Hematopoietic multipotent progenitor cell treated with erythropoietin and hydrocortisone succinate and interleukin-3 and kit ligand, for 6 days (in vitro differentiated cells): ENCODE data around the gene IGSF23.
"Not testable (repeated sequence)": the region's sequence is repeated elsewhere in the genome, so short reads cannot be mapped to it uniquely, and the experiment has no call there.

Experiments used
- DNase-seq: peaks from one replicate; pipeline ENCODE4 v3.0.0-alpha.2; 2015

IGSF23 gene

DNA sequence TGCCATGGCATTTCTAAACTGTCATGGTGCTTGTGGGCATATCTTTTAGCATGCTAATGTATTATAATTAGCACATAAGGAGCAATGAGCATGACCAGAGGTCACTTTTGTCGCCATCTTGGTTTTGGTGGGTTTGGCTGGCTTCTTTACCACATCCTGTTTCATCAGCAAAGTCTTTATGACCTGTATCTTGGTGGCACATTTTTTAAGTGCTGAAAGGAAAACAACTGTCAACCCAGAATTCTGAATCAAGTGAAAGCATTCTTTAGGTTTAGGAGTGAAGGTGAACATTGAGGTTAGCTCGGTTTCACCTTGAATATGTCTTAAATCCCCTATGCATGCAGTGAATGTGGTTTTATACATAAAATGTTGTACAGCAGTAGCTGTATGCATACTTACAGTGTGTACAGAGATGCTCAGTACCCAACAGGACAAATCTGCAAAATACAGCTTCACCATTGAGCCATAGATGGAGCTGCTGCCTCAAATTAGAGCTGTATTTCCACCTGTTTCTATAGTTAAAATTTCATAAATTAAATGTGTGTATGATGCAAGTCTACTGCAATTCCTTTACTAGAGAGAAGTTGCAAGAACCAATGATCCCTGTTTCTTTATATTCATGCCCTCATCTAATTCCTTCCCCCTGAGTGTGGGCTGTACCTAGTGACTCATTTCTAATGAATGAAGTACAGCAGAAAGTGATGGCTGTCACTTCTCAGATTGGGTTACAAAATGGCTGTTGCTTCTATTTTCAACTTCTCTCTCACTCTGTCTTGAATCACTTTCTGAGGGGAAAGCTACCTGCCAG lies 25.2 kb upstream of the IGSF23 start:
- peak; percentile 67 for DNase-seq

DNA sequence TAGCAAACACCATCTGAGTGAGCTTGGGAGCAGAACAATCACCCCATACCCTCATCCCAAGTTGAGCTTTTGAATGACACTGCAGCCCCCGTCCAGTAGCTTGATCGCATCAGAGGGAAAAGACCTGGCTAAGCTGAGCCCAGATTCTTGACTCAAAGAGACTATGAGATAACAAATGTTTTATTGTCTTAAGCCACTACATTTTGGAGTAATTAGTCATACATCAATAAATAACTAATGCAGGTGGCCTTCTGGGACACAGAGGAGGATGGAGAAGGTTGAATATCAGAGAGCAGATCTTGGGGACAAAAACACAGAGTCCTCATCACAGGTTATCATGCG lies 24.6 kb upstream of the IGSF23 start:
- no peak for DNase-seq

DNA sequence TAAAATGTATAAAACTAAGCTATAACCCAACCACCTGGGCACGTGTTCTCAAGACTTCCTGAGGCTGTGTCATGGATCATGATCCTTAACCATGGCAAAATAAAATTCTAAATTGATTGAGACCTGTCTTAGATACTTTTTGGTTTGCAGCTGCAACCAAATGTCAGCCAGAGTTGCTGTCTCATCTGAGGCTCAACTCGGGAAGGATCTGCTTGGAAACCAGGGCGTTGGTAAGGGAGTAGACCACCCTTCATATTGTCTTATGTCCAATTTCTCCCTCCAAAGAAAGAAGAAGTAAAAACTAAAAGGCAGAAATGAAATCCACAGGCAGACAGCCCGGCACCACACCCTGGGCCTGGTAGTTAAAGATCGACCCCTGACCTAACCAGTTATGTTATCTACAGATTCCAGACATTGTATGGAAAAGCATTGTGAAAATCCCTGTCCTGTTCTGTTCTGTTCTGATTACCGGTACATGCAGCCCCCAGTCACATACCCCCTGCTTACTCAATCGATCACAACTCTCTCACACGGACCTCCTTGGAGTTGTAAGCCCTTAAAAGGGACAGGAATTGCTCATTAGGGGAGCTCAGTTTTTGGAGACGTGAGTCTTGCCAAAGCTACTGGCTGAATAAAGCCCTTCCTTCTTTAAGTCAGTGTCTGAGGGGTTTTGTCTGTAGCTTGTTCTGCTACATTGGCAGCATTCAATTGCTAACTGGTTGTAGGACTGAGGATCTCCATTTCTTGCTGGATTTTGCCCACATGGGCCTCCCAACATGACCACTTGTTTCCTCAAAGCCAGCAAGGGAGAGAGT lies 22.9 kb upstream of the IGSF23 start:
- DNase-seq = no peak

DNA sequence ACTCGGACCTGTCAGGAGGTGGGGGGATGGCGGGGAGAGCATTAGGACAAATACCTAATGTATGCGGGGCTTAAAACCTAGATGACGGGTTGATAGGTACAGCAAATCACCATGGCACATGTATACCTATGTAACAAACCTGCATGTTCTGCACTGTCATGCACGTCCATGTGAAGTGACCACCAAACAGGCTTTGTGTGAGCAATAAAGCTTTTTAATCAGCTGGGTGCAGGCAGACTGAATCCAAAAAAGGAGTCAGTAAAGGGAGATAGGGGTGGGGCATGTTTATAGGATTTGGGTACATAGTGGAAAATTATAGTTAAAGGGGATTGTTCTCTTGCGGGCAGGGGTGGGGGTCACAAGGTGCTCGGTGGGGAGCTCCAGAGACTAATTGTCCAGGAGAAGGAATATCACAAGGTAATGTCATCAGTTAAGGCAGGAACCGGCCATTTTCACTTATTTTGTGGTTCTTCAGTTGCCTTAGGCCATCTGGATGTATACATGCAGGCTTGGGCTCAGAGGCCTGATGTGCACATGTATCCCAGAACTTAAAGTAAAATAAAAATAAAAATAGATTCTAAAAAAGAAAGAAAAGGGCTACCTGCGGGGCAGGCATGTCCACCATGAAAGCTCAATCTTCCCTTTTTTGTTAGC lies 21.9 kb upstream of the IGSF23 start:
- not testable (repeated sequence) for DNase-seq

DNA sequence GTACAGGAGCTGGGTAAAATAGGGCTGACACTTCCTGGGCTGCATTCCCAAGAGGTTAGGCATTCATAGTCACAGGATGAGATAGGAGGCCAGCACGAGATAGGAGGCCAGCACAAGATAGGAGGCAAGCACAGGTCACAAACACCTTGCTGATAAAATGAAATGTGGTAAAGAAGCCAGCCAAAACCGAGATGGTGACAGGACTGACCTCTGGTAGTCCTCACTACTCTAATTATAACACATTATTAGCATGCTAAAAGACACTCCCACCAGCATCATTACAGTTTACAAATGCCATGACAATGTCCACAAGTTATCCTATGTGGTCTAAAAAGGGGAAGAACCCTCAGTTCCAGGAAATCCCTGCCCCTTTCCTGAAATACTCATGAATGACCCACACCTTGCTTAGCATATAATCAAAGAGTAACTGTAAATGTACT lies 20.9 kb upstream of the IGSF23 start:
- DNase-seq = no peak

DNA sequence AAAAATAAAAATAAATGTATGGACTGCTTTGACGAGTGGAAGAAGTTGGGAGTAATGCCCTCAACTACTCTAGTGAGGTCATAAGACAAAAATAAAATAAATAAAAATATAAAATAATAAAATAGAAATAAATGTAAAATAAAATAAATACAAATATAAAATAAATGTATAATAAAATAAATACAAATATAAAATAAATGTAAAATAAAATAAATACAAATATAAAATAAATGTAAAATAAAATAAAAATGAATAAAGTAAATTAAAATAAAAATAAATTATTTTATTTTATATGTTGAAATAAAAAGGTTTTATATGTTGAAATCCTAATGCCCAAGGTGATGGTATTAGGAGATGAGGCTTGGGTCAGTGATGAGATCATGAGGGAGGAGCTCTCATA lies 20.1 kb upstream of the IGSF23 start:
- DNase-seq = no peak

DNA sequence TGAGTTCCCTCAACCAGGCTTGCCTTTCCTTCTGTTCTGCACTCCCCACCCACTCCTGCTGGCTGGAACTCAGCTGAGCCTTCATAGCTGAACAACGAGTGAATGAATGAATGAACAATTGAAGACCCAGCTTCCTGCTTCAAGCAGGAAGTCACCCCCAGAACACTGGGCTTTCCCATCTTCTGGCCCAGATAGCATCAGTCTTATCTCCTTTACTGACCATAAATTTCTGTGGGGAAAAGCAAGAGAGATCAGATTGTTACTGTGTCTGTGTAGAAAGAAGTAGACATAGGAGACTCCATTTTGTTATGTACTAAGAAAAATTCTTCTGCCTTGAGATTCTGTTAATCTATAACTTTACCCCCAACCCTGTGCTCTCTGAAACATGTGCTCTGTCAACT lies 19.5 kb upstream of the IGSF23 start:
- not testable (repeated sequence) for DNase-seq

DNA sequence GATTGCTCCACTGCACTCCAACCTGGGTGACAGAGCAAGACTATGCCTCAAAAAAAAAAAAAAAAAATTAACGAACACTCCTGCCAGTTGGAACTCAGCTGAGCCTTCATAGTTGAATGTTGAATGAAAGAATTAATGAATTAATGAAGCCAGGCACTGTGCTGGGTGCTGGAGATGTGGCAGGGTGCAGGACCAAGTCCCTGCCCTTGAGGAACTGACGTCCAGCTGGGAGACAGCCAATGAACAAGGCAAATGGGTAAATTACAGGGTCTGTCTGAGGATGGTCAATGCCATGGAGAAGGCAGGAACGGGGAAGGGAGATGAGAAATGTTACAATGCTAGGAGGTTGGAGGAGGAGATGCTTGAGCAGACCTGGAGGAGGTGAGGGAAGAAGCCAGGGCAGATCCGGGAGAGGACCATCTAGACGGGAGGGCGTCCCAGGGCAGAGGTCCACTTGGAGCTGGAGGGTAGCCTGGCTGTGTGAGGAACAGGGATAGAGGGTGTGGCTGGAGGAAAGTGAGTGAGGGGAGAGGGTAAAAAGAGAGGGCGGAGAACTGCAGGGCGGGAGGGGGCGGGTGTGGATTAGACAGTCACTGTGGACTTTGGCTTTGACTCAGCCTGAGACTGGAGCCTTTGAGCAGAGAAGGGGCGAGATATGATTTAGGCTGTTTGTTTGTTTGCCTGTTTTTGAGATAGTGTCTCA lies 16.8 kb upstream of the IGSF23 start:
- DNase-seq = no peak

DNA sequence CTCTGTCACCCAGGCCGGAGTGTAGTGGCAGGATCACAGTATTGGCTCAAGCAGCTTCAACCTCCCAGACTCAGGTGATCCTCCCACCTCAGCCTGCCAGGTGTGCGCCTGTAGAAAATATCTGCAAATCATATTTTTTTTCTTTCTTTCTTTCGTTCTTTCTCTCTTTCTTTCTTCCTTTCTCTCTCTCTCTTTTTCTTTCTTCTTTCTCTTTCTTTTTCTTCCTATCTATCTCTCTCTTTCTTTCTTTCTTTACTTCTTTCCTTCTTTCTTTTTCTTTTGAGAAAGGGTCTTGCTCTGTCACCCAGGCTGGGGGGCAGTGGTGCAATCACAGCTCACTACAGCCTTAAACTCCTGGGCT lies 16.3 kb upstream of the IGSF23 start:
- no peak for DNase-seq

DNA sequence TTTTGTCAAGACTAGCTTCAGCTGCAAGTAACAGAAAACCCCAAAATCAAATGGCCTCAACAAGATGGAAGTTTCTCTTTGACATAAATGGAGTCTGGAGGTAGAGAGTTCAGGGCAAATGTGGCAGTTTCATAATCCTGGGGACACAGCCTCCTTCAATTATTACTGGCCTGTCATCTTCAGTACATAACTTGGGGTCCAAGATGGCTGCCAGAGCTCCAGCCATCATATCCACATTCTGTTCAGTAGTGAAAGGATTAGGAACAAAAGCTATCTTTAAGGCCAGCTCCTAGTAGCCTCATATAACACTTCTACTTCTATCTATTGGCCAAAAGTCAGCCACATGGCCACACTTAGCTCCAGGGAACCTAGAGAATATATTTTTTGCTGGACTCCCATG lies 15.0 kb upstream of the IGSF23 start:
- DNase-seq = no peak

DNA sequence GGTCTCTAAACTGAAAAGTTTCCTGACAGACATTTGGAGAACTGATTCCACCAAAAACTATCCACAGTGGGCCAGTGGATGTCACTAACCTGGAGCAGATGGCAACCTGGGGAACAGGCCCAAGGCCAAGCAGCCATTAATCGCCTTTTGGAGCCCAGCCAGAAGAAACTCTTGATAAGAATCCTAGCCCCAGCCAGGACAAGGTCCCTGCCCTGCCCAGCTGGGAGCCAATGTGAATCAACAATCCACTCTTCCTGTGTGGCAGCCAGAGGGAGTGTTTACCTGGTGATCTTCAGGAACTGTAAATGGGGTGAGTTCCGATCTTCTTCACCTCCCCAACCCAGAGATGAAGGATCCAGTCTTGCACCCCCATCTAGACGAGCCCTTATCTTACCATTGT lies 14.5 kb upstream of the IGSF23 start:
- DNase-seq = no peak

DNA sequence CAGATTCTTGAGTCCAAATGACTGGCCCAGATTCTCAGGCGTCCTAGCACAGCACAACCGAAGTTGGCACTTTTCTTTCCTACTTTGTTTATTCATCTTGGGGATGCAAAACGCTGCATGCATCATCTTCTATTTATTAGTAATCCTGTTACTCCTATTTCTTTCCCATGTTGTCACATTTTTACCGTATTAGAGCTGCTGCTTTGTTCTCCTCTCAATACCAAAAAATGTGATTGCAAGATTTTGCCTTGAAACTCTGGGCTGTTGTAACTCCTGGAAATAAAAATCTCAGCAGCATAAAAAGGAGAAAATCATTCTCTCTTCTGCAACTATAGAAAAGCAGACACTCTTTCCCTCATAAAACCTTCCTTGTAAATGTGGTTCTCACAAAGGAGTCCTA lies 12.9 kb upstream of the IGSF23 start:
- no peak for DNase-seq

DNA sequence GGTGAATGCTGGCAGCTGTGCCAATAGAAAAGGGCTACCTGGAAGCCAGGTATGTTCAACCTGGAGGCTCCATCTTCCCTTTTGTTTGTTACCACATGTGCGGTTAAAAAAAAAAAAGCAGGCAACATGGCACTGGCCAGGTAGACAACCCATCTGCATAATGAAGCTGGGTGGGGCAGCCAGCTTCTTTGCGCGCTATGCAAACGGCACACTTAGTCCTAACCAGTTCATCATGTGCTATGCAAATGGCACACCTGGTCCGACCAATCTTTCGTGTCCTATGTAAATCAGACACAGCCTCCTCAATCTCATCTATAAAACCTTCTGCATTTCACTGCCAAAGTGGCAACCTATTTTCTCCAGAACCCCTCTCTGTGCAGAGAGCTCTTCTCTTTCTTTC lies 11.3 kb upstream of the IGSF23 start:
- no peak for DNase-seq

DNA sequence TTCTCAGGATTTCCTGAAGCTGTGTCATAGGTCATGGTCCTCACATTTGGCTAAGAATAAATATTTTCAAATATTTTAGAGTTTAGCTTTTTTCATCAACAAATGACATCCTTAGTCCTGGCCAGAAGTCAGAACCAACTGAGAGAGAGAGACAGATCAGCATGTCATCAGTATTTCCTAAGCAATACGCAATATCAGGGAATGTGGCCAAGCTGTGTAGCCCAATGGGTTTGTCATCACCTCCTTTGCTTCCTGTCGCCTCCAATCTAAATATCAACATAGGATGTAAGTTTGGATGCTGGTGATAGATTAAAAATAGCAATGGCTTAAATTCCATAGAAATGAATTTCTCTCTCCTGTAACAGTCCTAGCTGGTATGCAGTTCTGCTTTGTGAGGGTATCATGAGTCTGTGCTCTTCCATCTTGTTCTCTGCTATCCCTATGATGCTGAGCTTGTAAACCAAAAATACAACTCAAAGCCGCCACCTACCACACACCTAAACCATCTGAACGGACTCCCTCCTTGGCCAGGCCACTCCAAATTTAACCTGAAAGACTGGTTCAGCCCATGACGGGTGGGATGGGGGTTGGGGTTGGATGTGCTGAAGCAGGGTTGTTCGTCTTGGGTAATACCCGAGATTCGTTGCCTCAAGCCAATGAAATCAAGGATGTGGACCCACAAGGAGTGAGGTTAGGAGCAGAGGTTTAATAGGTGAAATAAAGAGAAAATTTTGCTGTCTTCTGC lies 10.0 kb upstream of the IGSF23 start:
- no peak for DNase-seq

DNA sequence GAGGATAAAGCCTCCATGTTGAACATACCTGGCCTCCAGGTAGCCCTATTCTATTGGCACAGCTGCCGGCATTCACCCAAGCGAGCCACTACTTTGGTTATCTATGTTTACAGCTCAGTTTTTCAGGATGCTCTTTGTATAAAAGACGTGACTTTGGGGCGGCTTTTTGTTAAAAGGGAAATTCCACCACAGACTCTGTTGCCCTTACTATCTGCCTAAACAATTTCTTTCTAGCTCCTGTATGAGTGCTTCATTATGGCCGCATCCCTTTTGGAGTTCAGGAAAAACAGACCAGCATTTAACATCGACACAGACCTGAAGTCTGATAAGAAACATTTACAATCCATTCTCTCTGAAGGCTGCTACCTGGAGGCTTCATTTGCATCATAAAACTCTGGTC lies 9.1 kb upstream of the IGSF23 start:
- DNase-seq = no peak

DNA sequence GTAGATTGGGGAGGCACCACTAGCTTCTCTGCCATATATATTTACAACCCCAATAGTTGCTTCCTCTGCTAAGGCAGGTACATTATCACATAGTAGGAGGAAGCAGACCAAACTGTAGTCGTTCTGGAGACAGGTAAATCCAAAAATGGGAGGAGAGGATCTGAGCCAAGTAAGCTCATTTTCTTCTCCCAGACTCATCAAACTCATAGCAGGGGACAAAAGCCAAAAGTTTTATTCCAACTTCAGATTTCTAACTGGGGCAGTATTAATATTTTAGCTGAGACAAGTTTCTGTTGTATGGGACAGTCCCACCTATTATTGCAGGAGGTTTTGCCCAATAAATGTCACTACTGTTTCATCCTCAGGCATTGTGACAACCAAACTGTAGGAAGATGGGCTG lies 7.8 kb upstream of the IGSF23 start:
- DNase-seq = no peak

DNA sequence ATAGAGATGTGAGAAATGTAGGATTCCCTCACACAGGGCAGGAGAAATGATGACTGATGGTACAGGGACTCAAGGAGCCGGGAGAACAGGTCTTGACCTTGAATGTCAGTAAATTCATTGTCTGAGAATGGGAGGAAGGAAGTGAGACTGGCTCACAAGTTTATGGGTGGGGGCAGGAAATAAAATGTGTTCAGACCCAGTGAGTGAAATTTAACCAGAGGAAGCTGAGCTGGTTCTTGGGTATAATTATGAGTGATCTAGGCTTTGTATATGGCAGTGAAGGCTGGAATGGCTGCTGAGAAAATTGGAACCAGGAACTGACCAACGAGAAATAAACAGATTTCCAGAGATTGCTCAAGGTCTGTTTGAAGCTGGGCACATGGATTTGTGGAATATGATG lies 6.3 kb upstream of the IGSF23 start:
- DNase-seq = no peak

DNA sequence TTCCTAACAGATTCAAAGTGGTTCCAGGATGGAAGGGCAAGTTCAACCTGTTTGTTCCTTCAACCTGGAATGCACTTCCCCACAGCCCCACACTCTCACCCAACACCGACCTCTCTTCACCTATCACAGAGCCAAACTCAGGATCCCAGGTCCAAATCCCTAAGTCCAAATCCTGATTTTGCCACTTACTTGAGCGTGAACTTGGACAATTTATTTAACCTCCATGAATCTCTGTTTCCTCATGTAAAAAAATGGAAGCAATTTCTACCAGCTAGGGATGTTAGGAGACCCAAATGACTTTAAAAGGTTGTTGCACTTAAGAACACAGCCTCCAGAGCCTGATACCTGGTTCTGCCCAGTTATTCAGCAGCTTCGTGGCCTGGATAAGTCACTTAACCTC lies 5.4 kb upstream of the IGSF23 start:
- DNase-seq = no peak

DNA sequence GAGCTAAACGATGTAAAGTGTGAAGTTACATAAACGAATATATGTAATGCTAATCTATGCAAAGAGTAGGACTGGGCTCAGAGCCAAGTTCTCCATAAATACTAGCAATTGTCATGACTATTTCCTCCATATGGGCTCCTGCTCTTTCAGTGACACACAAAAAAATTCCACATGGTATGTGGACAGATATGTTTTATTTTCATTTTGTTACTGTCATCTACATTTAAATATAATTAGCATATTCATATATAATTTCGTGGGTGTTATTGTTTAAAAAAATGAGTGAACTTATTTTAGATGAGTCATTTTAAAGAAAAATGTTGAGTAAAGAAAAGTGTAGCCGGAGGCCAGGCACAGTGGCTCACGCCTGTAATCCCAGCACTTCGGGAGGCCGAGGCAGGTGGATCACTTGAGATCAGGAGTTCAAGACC lies 5.0 kb upstream of the IGSF23 start:
- peak; percentile 44 for DNase-seq

DNA sequence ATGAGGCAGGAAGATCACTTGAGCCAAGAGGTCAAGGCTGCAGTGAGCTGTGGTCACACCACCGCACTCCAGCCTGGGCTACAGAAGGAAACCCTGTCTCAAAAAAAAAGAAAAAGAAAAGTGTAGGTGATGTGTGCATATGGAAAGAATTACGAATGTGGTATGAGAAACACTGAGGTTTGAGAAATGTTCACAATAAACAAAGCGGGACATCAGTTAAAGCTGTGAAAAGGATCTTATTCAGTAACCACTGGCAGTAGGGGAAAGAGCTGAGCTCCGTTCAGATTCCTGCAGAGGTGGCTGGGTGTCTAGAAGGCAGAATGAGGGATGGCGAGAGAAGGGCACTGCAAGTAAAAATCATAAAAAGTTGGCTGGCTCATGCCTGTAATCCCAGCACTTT lies 4.1 kb upstream of the IGSF23 start:
- DNase-seq = no peak

DNA sequence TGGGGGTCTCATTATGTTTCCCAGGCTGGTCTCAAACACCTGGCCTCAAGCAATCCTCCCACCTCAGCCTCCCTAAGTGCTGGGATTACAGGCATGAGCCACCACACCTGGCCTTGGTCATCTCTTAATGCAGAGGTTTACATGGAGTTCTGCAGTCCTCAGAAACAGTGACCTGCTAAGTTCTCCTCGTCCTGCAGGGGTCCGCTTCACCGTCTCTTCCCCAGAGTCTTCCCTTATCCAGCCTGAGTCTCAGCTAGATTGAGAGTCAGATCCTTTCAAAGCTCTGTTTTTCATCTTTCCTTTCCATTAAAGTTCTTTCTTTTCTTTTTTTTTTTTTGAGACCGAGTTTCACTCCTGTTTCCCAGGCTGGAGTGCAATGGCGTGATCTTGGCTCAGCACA lies 2.9 kb upstream of the IGSF23 start:
- DNase-seq = peak; percentile 36

DNA sequence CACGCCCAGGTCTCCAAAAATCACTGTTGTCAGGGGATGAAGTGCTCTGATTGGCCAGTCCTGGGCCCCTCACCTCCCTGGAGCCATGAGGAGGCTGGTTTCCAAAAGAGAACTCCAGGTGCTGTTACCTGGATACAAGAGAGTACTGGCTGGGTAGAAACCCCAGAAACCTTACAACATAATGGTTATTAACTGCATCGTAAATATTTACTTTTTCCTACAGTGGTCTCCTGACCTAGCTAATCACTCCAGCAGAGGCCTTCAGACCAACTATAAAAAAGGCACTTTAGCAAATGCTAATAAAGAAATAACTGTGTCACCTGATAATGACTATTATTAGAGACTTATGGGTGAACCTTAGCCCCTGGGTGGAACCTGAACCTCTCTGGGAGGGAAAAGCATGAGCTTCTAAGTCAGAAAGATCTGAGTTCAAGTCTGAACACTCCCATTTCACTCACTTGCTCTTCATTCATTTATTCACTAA lies 1.5 kb upstream of the IGSF23 start:
- no peak for DNase-seq
